ENCODE results near the gene PIM1.

Gene PIM1

DNA sequence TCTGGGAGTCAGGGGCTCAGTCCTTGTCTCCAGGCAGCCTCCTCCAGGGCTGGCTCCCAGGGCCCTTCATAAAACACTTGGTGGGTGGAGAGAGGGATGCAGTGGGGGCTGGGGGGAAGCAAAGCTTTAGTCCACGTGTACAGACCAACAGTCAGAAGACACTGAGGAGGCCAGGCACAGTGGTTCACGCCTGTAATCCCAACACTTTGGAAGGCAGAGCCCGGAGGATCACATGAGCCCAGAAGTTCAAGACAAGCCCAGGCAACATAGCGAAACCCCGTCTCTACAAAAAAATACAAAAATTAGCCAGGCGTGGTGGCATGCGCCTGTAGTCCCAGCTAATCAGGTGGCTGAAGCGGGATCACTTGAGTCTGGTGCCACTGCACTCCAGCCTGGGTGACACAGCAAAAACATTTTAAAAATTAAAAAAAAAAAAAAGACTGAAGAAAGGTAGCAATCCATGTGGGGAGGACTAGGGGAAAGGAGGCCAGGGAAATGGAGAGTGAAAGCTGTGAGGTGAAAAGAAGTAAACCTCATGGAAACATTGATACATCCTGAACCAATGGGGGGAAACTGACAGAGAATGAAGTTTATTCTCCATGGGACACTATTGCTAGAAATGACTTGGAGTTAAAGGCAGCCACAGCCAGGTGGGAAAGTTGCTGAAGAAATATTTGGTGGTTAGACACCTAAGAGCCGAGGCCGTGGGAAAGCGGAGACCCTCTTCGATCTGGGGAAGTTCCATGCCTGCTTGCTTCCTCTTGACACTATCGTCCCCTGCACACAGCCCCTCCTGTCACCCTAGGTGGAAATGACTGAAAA, 35.4 kb downstream of the PIM1 start:
- no peak for TF ChIP-seq EP300 (IDR thresholded peaks at IDR 0.05; ENCODE audit: borderline replicate concordance)
- TF ChIP-seq TEAD4 (IDR thresholded peaks at IDR 0.05), result no peak
- no peak for TF ChIP-seq FOXM1 (IDR thresholded peaks at IDR 0.05; ENCODE audit: borderline replicate concordance, low read depth)
- TF ChIP-seq, protein P1, sequence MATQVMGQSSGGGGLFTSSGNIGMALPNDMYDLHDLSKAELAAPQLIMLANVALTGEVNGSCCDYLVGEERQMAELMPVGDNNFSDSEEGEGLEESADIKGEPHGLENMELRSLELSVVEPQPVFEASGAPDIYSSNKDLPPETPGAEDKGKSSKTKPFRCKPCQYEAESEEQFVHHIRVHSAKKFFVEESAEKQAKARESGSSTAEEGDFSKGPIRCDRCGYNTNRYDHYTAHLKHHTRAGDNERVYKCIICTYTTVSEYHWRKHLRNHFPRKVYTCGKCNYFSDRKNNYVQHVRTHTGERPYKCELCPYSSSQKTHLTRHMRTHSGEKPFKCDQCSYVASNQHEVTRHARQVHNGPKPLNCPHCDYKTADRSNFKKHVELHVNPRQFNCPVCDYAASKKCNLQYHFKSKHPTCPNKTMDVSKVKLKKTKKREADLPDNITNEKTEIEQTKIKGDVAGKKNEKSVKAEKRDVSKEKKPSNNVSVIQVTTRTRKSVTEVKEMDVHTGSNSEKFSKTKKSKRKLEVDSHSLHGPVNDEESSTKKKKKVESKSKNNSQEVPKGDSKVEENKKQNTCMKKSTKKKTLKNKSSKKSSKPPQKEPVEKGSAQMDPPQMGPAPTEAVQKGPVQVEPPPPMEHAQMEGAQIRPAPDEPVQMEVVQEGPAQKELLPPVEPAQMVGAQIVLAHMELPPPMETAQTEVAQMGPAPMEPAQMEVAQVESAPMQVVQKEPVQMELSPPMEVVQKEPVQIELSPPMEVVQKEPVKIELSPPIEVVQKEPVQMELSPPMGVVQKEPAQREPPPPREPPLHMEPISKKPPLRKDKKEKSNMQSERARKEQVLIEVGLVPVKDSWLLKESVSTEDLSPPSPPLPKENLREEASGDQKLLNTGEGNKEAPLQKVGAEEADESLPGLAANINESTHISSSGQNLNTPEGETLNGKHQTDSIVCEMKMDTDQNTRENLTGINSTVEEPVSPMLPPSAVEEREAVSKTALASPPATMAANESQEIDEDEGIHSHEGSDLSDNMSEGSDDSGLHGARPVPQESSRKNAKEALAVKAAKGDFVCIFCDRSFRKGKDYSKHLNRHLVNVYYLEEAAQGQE (IDR thresholded peaks at IDR 0.05; ENCODE audit: low read depth), result no peak
- no peak for TF ChIP-seq CREB1 (IDR thresholded peaks at IDR 0.05; ENCODE audit: low read depth)
- no peak for TF ChIP-seq EGR1 (IDR thresholded peaks at IDR 0.05)
- TF ChIP-seq, protein P2, sequence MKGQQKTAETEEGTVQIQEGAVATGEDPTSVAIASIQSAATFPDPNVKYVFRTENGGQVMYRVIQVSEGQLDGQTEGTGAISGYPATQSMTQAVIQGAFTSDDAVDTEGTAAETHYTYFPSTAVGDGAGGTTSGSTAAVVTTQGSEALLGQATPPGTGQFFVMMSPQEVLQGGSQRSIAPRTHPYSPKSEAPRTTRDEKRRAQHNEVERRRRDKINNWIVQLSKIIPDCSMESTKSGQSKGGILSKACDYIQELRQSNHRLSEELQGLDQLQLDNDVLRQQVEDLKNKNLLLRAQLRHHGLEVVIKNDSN (IDR thresholded peaks at IDR 0.05), result no peak
- TF ChIP-seq YY1 (IDR thresholded peaks at IDR 0.05; ENCODE audit: low read depth), result no peak
- TF ChIP-seq CEBPB (IDR thresholded peaks at IDR 0.05), result no peak
- TF ChIP-seq RAD21 (IDR thresholded peaks at IDR 0.05; ENCODE audit: low read depth), result no peak
- no peak for TF ChIP-seq TAF1 (IDR thresholded peaks at IDR 0.05; ENCODE audit: low read depth)
- no peak for TF ChIP-seq TCF12 (IDR thresholded peaks at IDR 0.05; ENCODE audit: low read depth)
- no peak for TF ChIP-seq NFIC (IDR thresholded peaks at IDR 0.05)
- TF ChIP-seq ZBTB7A (IDR thresholded peaks at IDR 0.05; ENCODE audit: low read depth), result no peak
- TF ChIP-seq, protein P3, sequence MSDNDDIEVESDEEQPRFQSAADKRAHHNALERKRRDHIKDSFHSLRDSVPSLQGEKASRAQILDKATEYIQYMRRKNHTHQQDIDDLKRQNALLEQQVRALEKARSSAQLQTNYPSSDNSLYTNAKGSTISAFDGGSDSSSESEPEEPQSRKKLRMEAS (IDR thresholded peaks at IDR 0.05), result no peak

DNA sequence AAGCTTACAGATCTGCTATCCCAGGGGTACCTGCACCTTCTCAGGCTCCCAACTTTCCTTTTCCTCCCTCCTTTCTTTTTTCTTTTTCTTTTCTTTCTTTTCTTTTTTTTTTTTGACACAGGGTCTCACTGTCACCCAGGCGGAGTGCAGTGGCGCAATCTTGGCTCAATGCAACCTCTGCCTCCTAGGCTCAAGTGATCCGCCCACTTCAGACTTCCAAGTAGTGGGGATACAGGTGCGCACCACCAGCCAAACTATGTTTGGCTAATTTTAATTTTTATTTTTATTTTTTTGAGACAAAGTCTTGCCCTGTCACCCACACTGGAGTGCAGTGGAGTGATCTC, 36.0 kb downstream of the PIM1 start:
- TF ChIP-seq EGR1 (IDR thresholded peaks at IDR 0.05) (no peak), RAD21 (IDR thresholded peaks at IDR 0.05; ENCODE audit: low read depth) (no peak), NFIC (IDR thresholded peaks at IDR 0.05) (no peak), TAF1 (IDR thresholded peaks at IDR 0.05; ENCODE audit: low read depth) (no peak), YY1 (IDR thresholded peaks at IDR 0.05; ENCODE audit: low read depth) (no peak)
- TF ChIP-seq, protein P3 (IDR thresholded peaks at IDR 0.05), result no peak
- TF ChIP-seq, protein P2 (IDR thresholded peaks at IDR 0.05), result no peak

DNA sequence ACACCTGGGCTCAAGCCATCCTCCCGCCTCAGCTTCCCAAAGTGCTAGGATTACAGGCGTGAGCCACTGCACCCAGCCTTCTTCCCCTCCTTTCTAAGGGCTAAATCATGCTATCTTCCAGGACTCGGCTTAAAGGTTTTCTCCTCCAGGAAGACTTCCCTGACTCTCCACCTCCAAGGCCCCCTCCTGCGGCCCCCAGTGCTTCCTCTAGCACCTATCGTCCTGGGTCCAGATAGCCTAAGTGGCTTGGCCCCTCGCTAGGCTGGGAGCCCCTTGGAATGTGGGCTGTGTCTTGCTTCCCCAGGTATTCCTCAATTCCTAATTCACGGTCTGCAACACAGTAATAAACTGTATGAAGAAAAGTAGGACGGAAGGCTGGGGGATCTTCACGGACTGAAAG, 36.7 kb downstream of the PIM1 start:
- TF ChIP-seq TAF1 (IDR thresholded peaks at IDR 0.05; ENCODE audit: low read depth), result no peak
- no peak for TF ChIP-seq TEAD4 (IDR thresholded peaks at IDR 0.05)
- no peak for TF ChIP-seq CEBPB (IDR thresholded peaks at IDR 0.05)
- TF ChIP-seq, protein P1 (IDR thresholded peaks at IDR 0.05; ENCODE audit: low read depth), result no peak
- no peak for TF ChIP-seq ZBTB7A (IDR thresholded peaks at IDR 0.05; ENCODE audit: low read depth)
- no peak for TF ChIP-seq YY1 (IDR thresholded peaks at IDR 0.05; ENCODE audit: low read depth)
- TF ChIP-seq EGR1 (IDR thresholded peaks at IDR 0.05), result no peak
- TF ChIP-seq TCF12 (IDR thresholded peaks at IDR 0.05; ENCODE audit: low read depth), result no peak
- TF ChIP-seq CREB1 (IDR thresholded peaks at IDR 0.05; ENCODE audit: low read depth), result no peak
- TF ChIP-seq FOXM1 (IDR thresholded peaks at IDR 0.05; ENCODE audit: borderline replicate concordance, low read depth), result no peak
- TF ChIP-seq RAD21 (IDR thresholded peaks at IDR 0.05; ENCODE audit: low read depth), result no peak
- TF ChIP-seq, protein P2 (IDR thresholded peaks at IDR 0.05), result no peak

DNA sequence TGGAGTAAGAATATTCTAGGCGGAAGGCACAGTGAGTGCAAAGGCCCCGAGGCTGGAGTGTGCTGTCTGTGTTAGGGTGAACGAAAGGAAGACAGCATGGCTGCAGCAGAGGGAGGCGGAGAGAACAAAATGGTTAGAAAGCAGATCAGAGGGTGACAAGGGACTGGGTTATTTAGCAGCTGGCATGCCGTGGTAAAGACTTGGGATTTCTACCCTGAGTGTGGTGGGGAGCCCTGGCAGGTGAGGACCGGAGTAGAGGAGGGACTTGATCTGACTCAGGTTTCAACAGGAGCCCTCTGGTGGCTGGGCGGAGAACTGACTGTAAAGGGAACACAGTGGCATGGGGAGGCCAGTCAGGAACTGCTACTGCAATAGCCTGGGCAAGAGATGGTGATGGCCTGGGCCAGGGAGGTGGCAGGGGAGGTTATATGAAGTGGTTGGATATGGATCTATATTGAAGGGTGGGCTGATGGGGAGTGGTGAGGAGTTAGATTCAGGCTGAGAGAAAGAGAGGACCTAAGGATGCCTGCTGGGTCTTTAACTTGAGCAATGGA, 38.0 kb downstream of the PIM1 start:
- no peak for TF ChIP-seq TCF12 (IDR thresholded peaks at IDR 0.05; ENCODE audit: low read depth)
- no peak for TF ChIP-seq TEAD4 (IDR thresholded peaks at IDR 0.05)
- TF ChIP-seq, protein P3 (IDR thresholded peaks at IDR 0.05), result no peak
- peak; percentile 67 for TF ChIP-seq RAD21 (IDR thresholded peaks at IDR 0.05; ENCODE audit: low read depth)
- TF ChIP-seq TAF1 (IDR thresholded peaks at IDR 0.05; ENCODE audit: low read depth), result no peak

DNA sequence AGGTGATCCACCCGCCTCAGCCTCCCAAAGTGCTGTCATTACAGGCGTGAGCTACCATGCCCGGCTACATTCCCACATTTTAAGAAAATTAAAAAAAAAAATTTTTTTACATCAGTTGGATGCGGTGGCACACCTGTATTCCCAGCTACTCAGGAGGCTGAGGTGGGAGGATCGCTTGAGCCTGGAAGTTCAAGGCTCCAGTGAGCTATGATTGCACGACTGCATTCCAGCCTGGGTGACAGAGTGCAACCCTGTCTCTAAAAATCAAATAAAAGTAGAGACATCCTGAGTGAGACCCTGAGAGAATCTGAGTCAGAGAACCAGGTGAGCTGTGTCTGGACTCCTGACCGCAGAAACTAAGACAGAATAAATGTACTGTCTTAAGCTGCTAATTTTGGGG, 38.8 kb downstream of the PIM1 start:
- TF ChIP-seq TAF1 (IDR thresholded peaks at IDR 0.05; ENCODE audit: low read depth), result no peak
- no peak for TF ChIP-seq TCF12 (IDR thresholded peaks at IDR 0.05; ENCODE audit: low read depth)
- TF ChIP-seq CEBPB (IDR thresholded peaks at IDR 0.05), result no peak
- TF ChIP-seq CREB1 (IDR thresholded peaks at IDR 0.05; ENCODE audit: low read depth), result no peak
- no peak for TF ChIP-seq TEAD4 (IDR thresholded peaks at IDR 0.05)
- no peak for TF ChIP-seq YY1 (IDR thresholded peaks at IDR 0.05; ENCODE audit: low read depth)
- no peak for TF ChIP-seq EGR1 (IDR thresholded peaks at IDR 0.05)
